Measurements from ENCODE around the gene PEX5L.

Gene PEX5L

GRCh38 chr3:179769411-179770247, 267.1 kb downstream of the PEX5L start:
- TF ChIP-seq CTCF (IDR thresholded peaks at IDR 0.05; ENCODE audit: extremely low read depth, missing control alignments), result no peak
- no peak for DNase-seq (ENCODE audit: low spot score)

DNA sequence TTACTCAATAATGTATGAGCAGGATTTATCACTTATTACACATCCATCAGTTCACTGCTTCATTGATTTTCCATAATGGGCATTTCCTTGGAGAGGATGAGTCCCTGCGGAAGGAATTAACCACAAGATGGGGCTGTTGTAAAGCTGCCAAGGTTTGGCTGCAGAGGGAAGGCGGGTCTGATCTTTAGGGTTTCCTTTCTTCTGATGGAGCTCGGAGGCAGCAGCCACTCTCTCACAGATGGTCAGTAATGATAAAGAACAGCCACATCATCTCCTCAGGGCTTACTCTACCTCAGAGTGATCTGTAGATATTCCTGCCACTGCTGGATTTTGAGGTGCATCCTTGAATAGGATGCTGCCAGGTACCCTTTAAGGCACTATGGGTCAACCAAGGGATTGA, 268.7 kb downstream of the PEX5L start:
- no peak for DNase-seq (ENCODE audit: low spot score)
- TF ChIP-seq CTCF (IDR thresholded peaks at IDR 0.05; ENCODE audit: extremely low read depth, missing control alignments), result no peak

- no peak for DNase-seq (ENCODE audit: low spot score)
- TF ChIP-seq CTCF (IDR thresholded peaks at IDR 0.05; ENCODE audit: extremely low read depth, missing control alignments), result no peak
Observed at GRCh38 chr3:179766416-179767133, 270.2 kb downstream of the PEX5L start.

- no peak for TF ChIP-seq CTCF (IDR thresholded peaks at IDR 0.05; ENCODE audit: extremely low read depth, missing control alignments)
- DNase-seq (ENCODE audit: low spot score), result no peak
Observed at GRCh38 chr3:179765396-179765795, 271.3 kb downstream of the PEX5L start.

GRCh38 chr3:179760944-179761343, 275.8 kb downstream of the PEX5L start:
- TF ChIP-seq CTCF (IDR thresholded peaks at IDR 0.05; ENCODE audit: extremely low read depth, missing control alignments), result no peak
- no peak for DNase-seq (ENCODE audit: low spot score)

- no peak for DNase-seq (ENCODE audit: low spot score)
- peak; percentile 30 for TF ChIP-seq CTCF (IDR thresholded peaks at IDR 0.05; ENCODE audit: extremely low read depth, missing control alignments)
Observed at GRCh38 chr3:179750720-179751328, 285.9 kb downstream of the PEX5L start.

GRCh38 chr3:179745716-179746115, 291.0 kb downstream of the PEX5L start:
- DNase-seq (ENCODE audit: low spot score), result no peak
- no peak for TF ChIP-seq CTCF (IDR thresholded peaks at IDR 0.05; ENCODE audit: extremely low read depth, missing control alignments)

Data from GM20000 (cell line).